HG03095 (cell line): Measurements from ENCODE around the gene LRRK1.
A peak's percentile ranks its signal among the peaks of the same experiment; 100 is the strongest.

Source experiments
- ATAC-seq: cut with Tn5 transposase; IDR thresholded peaks from one replicate; pipeline ENCODE4 v1.9.1; 2021; ENCODE audit warnings: moderate library complexity; ENCODE audit not compliant: unreplicated experiment

Gene LRRK1

DNA sequence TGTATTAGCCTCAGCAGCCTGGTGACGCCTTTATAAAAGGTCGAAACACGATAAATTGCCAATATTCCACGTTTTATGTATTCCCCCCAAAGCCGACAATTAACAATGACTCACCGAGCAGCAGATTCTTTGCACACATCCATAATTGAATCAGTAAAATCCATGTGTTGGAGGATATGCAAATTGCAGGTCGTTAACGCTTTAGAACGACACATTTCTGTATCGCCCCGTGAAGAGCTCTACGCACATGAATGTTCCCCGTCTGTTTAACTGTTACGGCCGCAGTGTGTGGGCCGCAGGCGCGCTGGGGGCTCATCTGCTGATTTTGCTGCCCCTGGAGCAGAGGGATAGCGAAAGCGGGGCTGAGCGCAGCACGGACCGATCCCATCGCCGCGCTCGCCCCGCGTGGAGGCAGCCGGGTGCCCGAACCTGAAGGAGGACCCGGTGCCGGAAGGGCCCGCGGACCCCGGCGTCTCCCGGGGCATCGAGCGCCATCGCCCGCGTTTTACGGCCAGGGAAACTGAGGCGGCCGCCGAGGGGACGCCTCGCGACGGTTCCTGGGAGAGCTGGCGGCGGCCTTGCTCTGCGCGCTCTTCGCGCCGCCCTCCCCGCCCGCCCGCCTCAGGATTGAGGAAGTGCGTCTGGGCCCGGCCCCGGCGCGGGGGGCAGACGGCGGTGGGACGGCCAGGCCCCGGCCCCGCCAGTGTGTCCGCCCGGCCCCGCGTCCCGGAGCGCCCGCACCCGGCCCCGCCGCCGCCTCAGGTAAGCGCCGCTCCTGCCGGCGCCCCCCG, at the start of gene LRRK1:
LRRK1 (plus strand) TSS at position 668 of the 791 bp plus-strand sequence. CDS start 5,276 bp downstream, outside the sequence.
- ATAC-seq = no peak

DNA sequence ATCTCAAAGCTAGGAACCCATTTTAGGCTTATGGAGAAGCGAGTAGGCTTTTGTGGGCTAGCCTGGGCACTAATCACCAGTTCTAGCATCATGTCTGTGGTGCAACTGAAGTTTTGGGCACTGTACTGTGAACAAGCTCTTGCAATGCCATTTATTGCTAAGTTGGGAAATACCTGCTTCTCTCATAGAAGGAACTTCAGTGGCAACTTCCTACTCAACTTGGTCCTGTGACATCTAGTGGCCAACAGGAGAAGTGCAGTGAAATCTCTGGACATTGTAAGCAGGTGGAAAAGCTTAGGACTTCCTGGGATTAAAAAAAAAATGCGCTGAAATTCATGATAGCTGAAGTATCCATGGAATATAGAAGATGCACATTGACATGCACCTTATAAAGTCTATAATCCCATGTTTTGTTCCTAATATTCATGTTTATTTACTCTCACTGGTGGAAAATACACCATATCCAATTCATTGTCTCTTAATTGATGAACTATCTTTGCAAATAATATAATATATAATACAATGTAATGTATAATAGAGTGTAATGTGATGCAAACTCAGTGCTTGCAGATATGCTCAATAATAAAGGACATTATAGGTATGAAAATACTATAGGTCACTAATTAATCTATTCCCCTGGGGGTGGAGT, 46.0 kb upstream of the LRRK1 start:
- ATAC-seq = no peak

GRCh38 chr15:100875495-100875894, 43.7 kb upstream of the LRRK1 start:
- no peak for ATAC-seq

DNA sequence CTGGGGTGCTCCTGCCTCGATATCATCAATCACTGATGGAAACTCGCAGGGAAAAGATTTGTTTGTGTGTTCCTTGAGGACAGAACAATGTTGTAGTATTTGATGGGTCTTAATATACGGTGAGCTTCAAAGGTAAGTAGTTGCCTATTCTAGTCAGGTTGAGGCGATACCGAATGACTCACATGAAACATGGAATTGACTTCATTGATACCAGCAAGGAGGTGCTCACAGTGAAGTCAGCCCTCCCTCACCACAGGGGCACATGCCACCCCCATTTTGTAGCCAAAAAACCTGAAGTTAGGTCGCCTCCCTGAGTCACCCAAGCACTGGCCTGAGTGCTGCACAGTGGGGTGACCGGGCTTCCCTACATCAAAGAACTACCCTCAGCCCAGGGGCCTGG, 43.2 kb upstream of the LRRK1 start:
- ATAC-seq = no peak

- no peak for ATAC-seq
These were observed 41.6 kb upstream of the LRRK1 start for GRCh38 chr15:100877551-100877950.

DNA sequence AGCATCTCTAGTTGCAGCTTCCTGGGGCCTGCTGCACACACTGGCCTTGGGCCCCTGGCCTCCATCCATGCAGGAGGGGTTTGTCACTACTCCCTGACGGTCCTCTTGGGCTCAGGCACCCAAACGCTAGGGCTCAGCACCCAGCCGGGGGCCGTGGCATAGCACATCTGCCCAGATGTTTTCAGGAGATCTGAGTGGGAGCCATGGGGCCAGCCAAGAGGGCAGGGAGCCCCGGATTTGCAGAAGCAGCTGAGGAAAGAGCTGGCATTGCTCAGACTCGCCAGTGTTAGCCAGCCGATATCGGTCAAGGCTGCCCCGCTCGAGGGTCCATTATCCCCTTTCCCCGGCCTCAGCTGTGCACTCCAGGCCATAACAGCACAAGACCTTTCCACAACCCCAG, 41.0 kb upstream of the LRRK1 start:
- no peak for ATAC-seq

DNA sequence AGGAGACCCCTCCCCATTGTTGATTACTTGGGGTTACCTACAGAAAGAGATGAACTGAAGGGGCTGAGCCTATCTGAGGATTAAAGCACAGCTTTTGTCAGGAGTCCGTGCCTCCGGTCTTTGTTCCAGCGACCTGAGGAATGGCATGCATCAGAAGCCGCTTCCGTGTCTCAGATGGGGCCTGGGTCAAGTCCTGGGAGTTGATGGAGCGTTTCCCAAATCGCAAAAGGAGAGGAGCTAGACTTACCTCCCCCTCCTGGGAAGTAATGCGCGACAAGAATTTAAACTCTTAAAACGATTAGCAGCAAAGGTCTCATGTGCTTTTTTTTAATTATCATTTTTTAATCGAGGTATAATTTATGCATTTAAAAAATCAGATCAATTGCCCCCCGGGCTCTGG, 40.5 kb upstream of the LRRK1 start:
- ATAC-seq = no peak

DNA sequence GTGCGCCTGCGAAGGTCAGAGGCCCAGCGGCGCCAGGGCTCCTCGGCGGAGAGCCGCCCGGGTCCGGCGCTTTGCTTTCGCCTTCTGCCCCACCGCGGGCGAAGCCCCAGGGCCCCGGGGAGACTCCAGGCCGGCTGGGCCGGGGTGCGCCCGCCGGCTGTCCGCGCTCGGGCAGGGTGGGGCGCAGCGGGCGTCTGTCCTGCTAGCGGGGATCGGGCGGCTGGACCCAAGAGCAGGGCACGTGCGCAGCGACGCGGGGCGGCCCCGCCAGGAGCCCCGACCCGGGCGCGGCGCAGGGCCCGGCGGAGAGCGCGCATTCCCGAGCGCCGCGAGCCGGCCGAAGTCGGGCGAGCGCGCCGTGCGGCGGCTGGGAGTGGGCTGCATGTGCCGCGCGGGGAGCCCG, 40.1 kb upstream of the LRRK1 start:
- peak; percentile 31 for ATAC-seq

- peak; percentile 43 for ATAC-seq
These were observed 39.6 kb upstream of the LRRK1 start, which contains the start of gene ALDH1A3 for GRCh38 chr15:100879464-100880138. Gene ALDH1A3 (plus strand): TSS chr15:100879831. CDS start chr15:100879908, 77 bp downstream.

DNA sequence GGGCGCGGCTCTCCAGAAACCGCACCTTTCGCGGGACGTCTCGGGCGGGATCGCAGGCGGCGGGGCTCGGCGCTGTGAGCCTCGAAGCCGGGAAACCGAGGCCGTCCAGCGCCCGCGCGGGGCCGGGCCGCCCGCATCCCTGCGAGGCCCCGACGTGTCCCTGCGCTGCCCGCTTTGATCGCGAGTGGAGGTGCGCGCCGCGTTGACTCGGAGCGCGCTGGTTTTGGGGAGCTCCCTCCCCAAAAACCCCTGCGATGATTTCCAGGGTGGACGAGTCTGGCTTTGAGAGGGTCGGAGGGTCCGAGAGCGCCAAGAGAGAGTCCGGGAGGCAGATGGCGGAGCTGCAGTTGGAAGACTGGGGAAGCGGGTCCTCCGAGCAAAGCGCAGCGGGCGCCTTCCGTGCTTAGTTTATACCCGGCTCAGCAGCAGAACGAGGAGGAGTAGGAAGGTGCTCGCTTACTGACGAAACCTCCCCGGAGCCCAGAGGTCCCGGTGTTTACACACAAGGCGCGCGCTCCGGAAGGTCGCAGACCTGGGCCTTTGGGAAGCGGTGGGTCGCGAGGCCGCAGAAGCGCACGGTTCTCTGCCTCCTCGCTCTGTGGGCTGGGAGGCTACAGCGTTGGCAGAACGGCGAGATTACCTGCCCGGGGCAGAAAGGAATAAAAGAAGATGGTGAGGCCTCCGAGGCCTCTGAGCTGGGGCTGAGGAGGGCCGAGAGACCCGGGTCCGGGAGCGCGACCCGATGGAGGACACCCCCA, 38.8 kb upstream of the LRRK1 start:
- ATAC-seq = peak; percentile 5

- no peak for ATAC-seq
These were observed 38.3 kb upstream of the LRRK1 start for GRCh38 chr15:100880897-100881242.

DNA sequence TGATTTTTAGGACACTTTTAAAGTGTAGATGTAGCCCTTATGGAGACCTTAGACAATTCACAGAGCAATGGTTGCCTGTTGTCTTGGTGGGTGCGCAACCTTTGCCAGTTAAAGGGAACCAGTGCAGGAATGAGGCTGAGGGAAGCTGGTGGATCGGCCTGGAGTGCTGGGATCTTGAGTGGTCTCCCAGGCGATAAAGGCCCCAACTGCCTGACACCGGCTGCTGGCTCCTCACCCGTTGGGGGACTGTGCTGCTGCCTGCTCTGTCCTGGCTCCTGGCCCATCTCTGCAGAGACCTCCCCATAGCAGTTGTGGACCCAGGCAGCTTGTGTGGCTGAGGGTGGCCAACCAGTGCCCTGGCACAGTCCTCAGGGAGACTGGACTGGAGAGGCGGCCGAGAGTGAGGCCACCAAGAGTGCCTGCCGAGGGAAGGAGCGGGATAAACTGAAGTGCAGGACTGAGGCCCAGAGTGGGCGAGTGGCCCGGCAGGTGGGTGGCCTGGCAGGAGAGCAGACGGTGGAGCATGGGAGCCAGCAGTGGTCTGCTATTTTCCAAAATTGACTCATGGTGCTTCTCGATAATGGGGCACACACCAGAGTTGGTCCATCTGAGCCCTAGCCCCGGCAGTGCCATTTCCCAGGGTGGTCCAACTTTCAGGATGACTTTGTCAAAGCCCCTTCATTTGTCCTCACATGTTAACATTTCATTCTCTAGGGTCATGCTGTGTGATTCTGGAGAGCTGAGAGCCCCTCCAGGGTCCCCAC, 37.4 kb upstream of the LRRK1 start:
- ATAC-seq = no peak

GRCh38 chr15:100885116-100885515, 34.0 kb upstream of the LRRK1 start:
- no peak for ATAC-seq

- no peak for ATAC-seq
These were observed 33.3 kb upstream of the LRRK1 start for GRCh38 chr15:100885811-100886210.

DNA sequence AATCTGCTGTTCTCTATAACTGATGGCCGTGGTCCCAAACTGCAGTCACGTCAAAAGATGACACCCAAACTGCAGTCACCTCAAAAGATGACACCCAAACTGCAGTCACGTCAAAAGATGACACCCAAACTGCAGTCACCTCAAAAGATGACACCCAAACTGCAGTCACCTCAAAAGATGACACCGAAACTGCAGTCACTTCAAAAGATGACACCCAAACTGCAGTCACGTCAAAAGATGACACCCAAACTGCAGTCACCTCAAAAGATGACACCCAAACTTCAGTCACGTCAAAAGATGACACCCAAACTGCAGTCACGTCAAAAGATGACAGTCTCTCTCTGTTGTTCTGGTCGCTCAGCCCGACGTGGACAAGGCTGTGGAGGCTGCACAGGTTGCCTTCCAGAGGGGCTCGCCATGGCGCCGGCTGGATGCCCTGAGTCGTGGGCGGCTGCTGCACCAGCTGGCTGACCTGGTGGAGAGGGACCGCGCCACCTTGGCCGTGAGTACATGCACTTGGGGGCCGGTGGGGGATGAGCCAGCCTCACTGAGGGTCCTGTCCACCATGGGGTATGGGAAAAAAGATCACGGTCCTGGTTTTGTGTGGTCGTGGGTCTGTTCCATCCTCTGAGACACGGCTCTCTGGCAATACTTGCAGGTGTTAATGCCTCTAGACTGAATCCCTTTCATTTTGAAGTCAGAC, 31.8 kb upstream of the LRRK1 start:
- no peak for ATAC-seq

- no peak for ATAC-seq
These were observed 29.6 kb upstream of the LRRK1 start for GRCh38 chr15:100889385-100890050.

- ATAC-seq = no peak
These were observed 29.0 kb upstream of the LRRK1 start for GRCh38 chr15:100890051-100890720.

DNA sequence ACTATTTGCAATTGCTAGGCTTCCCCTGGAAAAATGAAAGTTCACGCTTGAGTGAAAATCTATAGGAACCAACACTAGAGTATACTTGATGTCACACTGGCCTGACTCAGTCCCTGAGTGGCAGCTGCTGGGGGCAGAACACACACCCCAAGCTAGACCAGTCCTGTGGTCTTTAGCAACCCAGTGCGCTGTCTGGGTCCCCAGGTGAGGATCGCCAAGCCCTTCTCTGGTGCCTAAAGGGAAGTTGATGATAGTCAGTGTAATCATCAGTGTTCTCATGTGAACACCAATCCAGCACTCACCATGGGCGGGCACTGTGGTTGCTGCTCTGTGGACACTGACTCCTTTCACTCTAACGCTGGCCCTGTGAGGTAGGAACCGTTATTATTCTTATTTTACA, 28.3 kb upstream of the LRRK1 start:
- no peak for ATAC-seq
